HEK293 (cell line): ENCODE measurements around the gene TDG.

Experiments
- CTCF ChIA-PET: fragments of 350-600 bp; formaldehyde crosslinking; extraction: SDS; loops from one replicate; lab custom pipeline; 2021; ENCODE audit warnings: antibody characterized with exemption; lab: Yijun Ruan, JAX
- POLR2A ChIA-PET: fragments of 300-600 bp; formaldehyde crosslinking; extraction: SDS; loops from one replicate; lab custom pipeline; 2020; ENCODE audit warnings: antibody characterized with exemption, inconsistent platforms; lab: Yijun Ruan, JAX
- H3K27ac ChIP-seq: fragments of 200-500 bp; sonication (Bioruptor generic); 2 replicates; pipeline ENCODE4 v1.5.1; 2014; ENCODE audit warnings: low read depth, low read length, control low read depth, inconsistent platforms; ENCODE audit errors: extremely low read depth
- H3K36me3 ChIP-seq, 2 experiments: fragments of 200-500 bp in 1 of 2; sonication (Bioruptor generic) in 1 of 2; 1 replicate in 1 of 2; 2 replicates in 1 of 2; pipeline ENCODE4 v1.5.1; 2014 to 2017; ENCODE audit warnings: inconsistent platforms in 2 of 2, low read length in 2 of 2; ENCODE audit not compliant: control insufficient read depth in 2 of 2, insufficient read depth in 1 of 2
- H3K4me1 ChIP-seq: fragments of 200-500 bp; sonication (Bioruptor generic); 2 replicates; pipeline ENCODE4 v1.5.1; 2014; ENCODE audit warnings: mild to moderate bottlenecking, low read length, inconsistent platforms; ENCODE audit not compliant: control insufficient read depth, insufficient read depth
- H3K4me3 ChIP-seq: 2 replicates; pipeline ENCODE4 v1.5.1; 2011; ENCODE audit warnings: low read depth, mild to moderate bottlenecking, control low read depth, low read length, moderate library complexity
- H3K9me3 ChIP-seq: fragments of 200-500 bp; sonication (Bioruptor generic); 2 replicates; pipeline ENCODE4 v1.5.1; 2014; ENCODE audit warnings: low read depth, low read length, inconsistent platforms; ENCODE audit not compliant: control insufficient read depth, insufficient read depth
- ELK4 ChIP-seq: IDR thresholded peaks from 2 replicates; pipeline ENCODE4 v1.6.1; 2011; ENCODE audit warnings: mild to moderate bottlenecking, low read depth, low read length, borderline replicate concordance
- ZBTB10 ChIP-seq: fragments of 450-650 bp; formaldehyde crosslinking; IDR thresholded peaks from 2 replicates; pipeline ENCODE4 v1.5.1; 2016; ENCODE audit warnings: missing biosample characterization, missing genetic modification characterization
- ZBTB21 ChIP-seq: fragments of 450-650 bp; formaldehyde crosslinking; IDR thresholded peaks from 2 replicates; pipeline ENCODE4 v1.5.1; 2017; ENCODE audit warnings: missing biosample characterization, missing genetic modification characterization
- ZFP3 ChIP-seq: fragments of 450-650 bp; formaldehyde crosslinking; IDR thresholded peaks from 2 replicates; pipeline ENCODE4 v1.5.1; 2016; ENCODE audit warnings: low read depth, missing biosample characterization, missing genetic modification characterization
- ZNF175 ChIP-seq: fragments of 450-650 bp; formaldehyde crosslinking; IDR thresholded peaks from 2 replicates; pipeline ENCODE4 v1.5.1; 2016; ENCODE audit warnings: missing biosample characterization, missing genetic modification characterization
- ZNF274 ChIP-seq, 2 experiments: fragments of 200-500 bp in 1 of 2; fragments of 450-650 bp in 1 of 2; sonication (Bioruptor generic) in 1 of 2; formaldehyde crosslinking in 1 of 2; IDR thresholded peaks; 2 replicates each; pipeline versions ENCODE4 v1.5.1 to v1.6.1; 2014 to 2016; ENCODE audit warnings: borderline replicate concordance in 1 of 2, inconsistent platforms in 1 of 2, low read length in 1 of 2, missing biosample characterization in 1 of 2, missing genetic modification characterization in 1 of 2
- ZNF335 ChIP-seq: fragments of 450-650 bp; formaldehyde crosslinking; conservative IDR thresholded peaks from 2 replicates; pipeline ENCODE4 v1.5.1; 2016; ENCODE audit warnings: missing biosample characterization, missing genetic modification characterization
- ZNF433 ChIP-seq: fragments of 450-650 bp; formaldehyde crosslinking; IDR thresholded peaks from 2 replicates; pipeline ENCODE4 v1.5.1; 2016; ENCODE audit warnings: missing biosample characterization, missing genetic modification characterization, low read depth
- ZNF510 ChIP-seq: fragments of 450-650 bp; formaldehyde crosslinking; IDR thresholded peaks from 2 replicates; pipeline ENCODE4 v1.5.1; 2018; ENCODE audit warnings: mild to moderate bottlenecking, missing genetic modification characterization, missing biosample characterization; ENCODE audit not compliant: insufficient replicate concordance
- ZNF513 ChIP-seq: fragments of 450-650 bp; IDR thresholded peaks from 2 replicates; pipeline ENCODE4 v1.5.1; 2018; ENCODE audit warnings: missing biosample characterization, missing genetic modification characterization
- ZNF549 ChIP-seq: fragments of 450-650 bp; IDR thresholded peaks from 2 replicates; pipeline ENCODE4 v1.5.1; 2018; ENCODE audit warnings: missing biosample characterization, missing genetic modification characterization, mild to moderate bottlenecking, inconsistent platforms, moderate library complexity
- ZNF571 ChIP-seq: fragments of 450-650 bp; formaldehyde crosslinking; IDR thresholded peaks from 2 replicates; pipeline ENCODE4 v1.5.0; 2017; ENCODE audit warnings: missing biosample characterization, missing genetic modification characterization
- ZNF768 ChIP-seq: fragments of 450-650 bp; formaldehyde crosslinking; IDR thresholded peaks from 2 replicates; pipeline ENCODE4 v1.5.1; 2018; ENCODE audit warnings: missing biosample characterization, mild to moderate bottlenecking, missing genetic modification characterization
- TF ChIP-seq, protein P1 (sequence below): fragments of 450-650 bp; formaldehyde crosslinking; IDR thresholded peaks from 2 replicates; pipeline ENCODE4; 2016; ENCODE audit warnings: missing biosample characterization, missing genetic modification characterization
- TF ChIP-seq, protein P2 (sequence below): fragments of 450-650 bp; formaldehyde crosslinking; IDR thresholded peaks from 2 replicates; pipeline ENCODE4 v1.5.1; 2016; ENCODE audit warnings: missing biosample characterization, missing genetic modification characterization, low read depth

Gene TDG

DNA sequence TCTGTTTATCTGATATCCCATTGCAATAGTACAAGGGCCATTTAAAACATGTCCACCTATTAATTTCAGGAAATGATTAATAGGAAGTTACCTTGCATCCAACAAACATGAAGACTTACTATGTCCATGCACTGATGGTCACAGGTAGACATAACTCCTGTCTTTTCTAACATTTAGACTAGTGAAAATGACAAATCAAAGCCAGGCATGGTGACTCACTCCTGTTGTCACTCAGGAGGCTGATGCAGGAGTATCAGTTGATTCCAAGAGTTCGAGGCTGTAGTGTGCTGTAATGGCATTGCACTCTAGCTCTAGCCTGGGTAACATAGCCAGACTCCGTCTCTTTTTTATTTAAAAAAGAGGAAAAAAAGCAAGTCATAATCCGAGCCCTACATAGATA is 20.7 kb upstream of the TDG start:
- H3K36me3 ChIP-seq = peaks cover 96 to 100% of the 10 kb centered on the region in 2 experiments
- no peak overlapping the region for H3K4me3 ChIP-seq
- no peak for TF ChIP-seq ZBTB10 (tag by site-specific recombination)
- TF ChIP-seq ZBTB21 (tag by site-specific recombination) = no peak
- TF ChIP-seq ZFP3 (tag by site-specific recombination) = no peak
- no peak for TF ChIP-seq ZNF549
- TF ChIP-seq ZNF274 (IDR thresholded peaks at IDR 0.05; ENCODE audit: low read length) = no peak
- TF ChIP-seq ZNF274 (tag by site-specific recombination; IDR thresholded peaks at IDR 0.05; ENCODE audit: borderline replicate concordance) = no peak
- TF ChIP-seq, protein P1, sequence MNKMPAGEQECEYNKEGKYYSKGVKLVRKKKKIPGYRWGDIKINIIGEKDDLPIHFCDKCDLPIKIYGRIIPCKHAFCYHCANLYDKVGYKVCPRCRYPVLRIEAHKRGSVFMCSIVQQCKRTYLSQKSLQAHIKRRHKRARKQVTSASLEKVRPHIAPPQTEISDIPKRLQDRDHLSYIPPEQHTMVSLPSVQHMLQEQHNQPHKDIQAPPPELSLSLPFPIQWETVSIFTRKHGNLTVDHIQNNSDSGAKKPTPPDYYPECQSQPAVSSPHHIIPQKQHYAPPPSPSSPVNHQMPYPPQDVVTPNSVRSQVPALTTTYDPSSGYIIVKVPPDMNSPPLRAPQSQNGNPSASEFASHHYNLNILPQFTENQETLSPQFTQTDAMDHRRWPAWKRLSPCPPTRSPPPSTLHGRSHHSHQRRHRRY = no peak
- TF ChIP-seq, protein P2, sequence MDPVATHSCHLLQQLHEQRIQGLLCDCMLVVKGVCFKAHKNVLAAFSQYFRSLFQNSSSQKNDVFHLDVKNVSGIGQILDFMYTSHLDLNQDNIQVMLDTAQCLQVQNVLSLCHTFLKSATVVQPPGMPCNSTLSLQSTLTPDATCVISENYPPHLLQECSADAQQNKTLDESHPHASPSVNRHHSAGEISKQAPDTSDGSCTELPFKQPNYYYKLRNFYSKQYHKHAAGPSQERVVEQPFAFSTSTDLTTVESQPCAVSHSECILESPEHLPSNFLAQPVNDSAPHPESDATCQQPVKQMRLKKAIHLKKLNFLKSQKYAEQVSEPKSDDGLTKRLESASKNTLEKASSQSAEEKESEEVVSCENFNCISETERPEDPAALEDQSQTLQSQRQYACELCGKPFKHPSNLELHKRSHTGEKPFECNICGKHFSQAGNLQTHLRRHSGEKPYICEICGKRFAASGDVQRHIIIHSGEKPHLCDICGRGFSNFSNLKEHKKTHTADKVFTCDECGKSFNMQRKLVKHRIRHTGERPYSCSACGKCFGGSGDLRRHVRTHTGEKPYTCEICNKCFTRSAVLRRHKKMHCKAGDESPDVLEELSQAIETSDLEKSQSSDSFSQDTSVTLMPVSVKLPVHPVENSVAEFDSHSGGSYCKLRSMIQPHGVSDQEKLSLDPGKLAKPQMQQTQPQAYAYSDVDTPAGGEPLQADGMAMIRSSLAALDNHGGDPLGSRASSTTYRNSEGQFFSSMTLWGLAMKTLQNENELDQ (tag by site-specific recombination) = no peak
- no peak for TF ChIP-seq ZNF335 (tag by site-specific recombination)
- TF ChIP-seq ZNF175 (tag by site-specific recombination) = no peak
- no peak for TF ChIP-seq ZNF510 (tag by site-specific recombination)
- TF ChIP-seq ZNF513 (tag by site-specific recombination) = no peak
- no peak for TF ChIP-seq ZNF433
- no peaks in the 10 kb centered on the region for H3K4me1 ChIP-seq
- POLR2A ChIA-PET = interaction anchor here (1.1 to 2.0 kb wide), 3 partner anchors 9 to 21 kb away, joined by 3 to 12 read pairs (median 4); partner anchors contain the start of genes HSP90B1 and TDG
- CTCF ChIA-PET = interaction anchor here (0.6 to 2.1 kb wide), 3 partner anchors 12 to 205 kb away, joined by 3 to 9 read pairs (median 3); no protein-coding TSS in a partner anchor
- no peaks in the 10 kb centered on the region for H3K9me3 ChIP-seq
- no peak overlapping the region for H3K27ac ChIP-seq

GRCh38 chr12:103947871-103948555 is 17.7 kb upstream of the TDG start:
- H3K4me3 ChIP-seq = no peak overlapping the region
- POLR2A ChIA-PET = interaction anchor here (1.0 kb wide), 1 partner anchor 17 kb away, joined by 4 read pairs; the partner anchor contains the start of gene TDG
- TF ChIP-seq ELK4 (no peak), ZNF571 (no peak), ZNF768 (tag by site-specific recombination) (no peak)
- TF ChIP-seq, all 188 proteins: peak for 0
- Histone ChIP-seq H3K36me3 (peaks cover 88 to 100% of the 10 kb centered on the region in 2 experiments), H3K4me1 (no peaks in the 10 kb centered on the region), H3K27ac (no peak overlapping the region), H3K9me3 (no peaks in the 10 kb centered on the region)
- CTCF ChIA-PET = no interaction called here
